ENCODE data around the gene SLC6A20. TPM values are rescaled to one million over a fixed set of nuclear protein-coding genes. Genes with fewer than 3 reads are reported as not detected.

The SLC6A20 gene
- polyA plus RNA-seq, 3 donors = 0.07 to 0.33 (median 0.20) TPM

GRCh38 chr3:45741742-45742460 is 54.4 kb downstream of the SLC6A20 start:
- DNase-seq (ENCODE audit: extremely low read depth in 1 of 11, low read depth in 9 of 11, low spot score in 4 of 11) = no peak

GRCh38 chr3:45741247-45741646 is 55.1 kb downstream of the SLC6A20 start:
- no peak for DNase-seq (ENCODE audit: extremely low read depth in 1 of 11, low read depth in 9 of 11, low spot score in 4 of 11)

- DNase-seq (ENCODE audit: extremely low read depth in 1 of 11, low read depth in 9 of 11, low spot score in 4 of 11) = no peak
These were observed 56.3 kb downstream of the SLC6A20 start for GRCh38 chr3:45739991-45740390.

- DNase-seq (ENCODE audit: extremely low read depth in 1 of 11, low read depth in 9 of 11, low spot score in 4 of 11) = no peak
These were observed 59.1 kb downstream of the SLC6A20 start for GRCh38 chr3:45737234-45737633.

- no peak for DNase-seq (ENCODE audit: extremely low read depth in 1 of 11, low read depth in 9 of 11, low spot score in 4 of 11)
These were observed 59.6 kb downstream of the SLC6A20 start for GRCh38 chr3:45736707-45737106.

- no peak for DNase-seq (ENCODE audit: extremely low read depth in 1 of 11, low read depth in 9 of 11, low spot score in 4 of 11)
These were observed 65.8 kb downstream of the SLC6A20 start for GRCh38 chr3:45730409-45731154.

GRCh38 chr3:45729614-45730013 is 66.7 kb downstream of the SLC6A20 start:
- DNase-seq (ENCODE audit: extremely low read depth in 1 of 11, low read depth in 9 of 11, low spot score in 4 of 11) = no peak

- no peak for DNase-seq (ENCODE audit: extremely low read depth in 1 of 11, low read depth in 9 of 11, low spot score in 4 of 11)
These were observed 71.4 kb downstream of the SLC6A20 start for GRCh38 chr3:45724911-45725310.

- peak in 1 of 11 donors; percentile 2 for DNase-seq (ENCODE audit: extremely low read depth in 1 of 11, low read depth in 9 of 11, low spot score in 4 of 11)
These were observed 76.5 kb downstream of the SLC6A20 start for GRCh38 chr3:45719655-45720487.

GRCh38 chr3:45716790-45717336 is 79.5 kb downstream of the SLC6A20 start:
- DNase-seq (ENCODE audit: extremely low read depth in 1 of 11, low read depth in 9 of 11, low spot score in 4 of 11) = no peak

GRCh38 chr3:45715945-45716344 is 80.4 kb downstream of the SLC6A20 start:
- DNase-seq (ENCODE audit: extremely low read depth in 1 of 11, low read depth in 9 of 11, low spot score in 4 of 11) = no peak

GRCh38 chr3:45712434-45713110 is 83.8 kb downstream of the SLC6A20 start:
- DNase-seq (ENCODE audit: extremely low read depth in 1 of 11, low read depth in 9 of 11, low spot score in 4 of 11) = no peak

GRCh38 chr3:45711931-45712330 is 84.4 kb downstream of the SLC6A20 start:
- DNase-seq (ENCODE audit: extremely low read depth in 1 of 11, low read depth in 9 of 11, low spot score in 4 of 11) = no peak

- DNase-seq (ENCODE audit: extremely low read depth in 1 of 11, low read depth in 9 of 11, low spot score in 4 of 11) = no peak
These were observed 90.2 kb downstream of the SLC6A20 start for GRCh38 chr3:45705839-45706808.

Measured in renal cortex interstitium (tissue), 11 donors.